ENCODE data around the gene HMGCS2. TPM values are rescaled to one million over a fixed set of nuclear protein-coding genes. Genes with fewer than 3 reads are reported as not detected.

The HMGCS2 gene
- total RNA-seq, 1 donor, result not detected

DNA sequence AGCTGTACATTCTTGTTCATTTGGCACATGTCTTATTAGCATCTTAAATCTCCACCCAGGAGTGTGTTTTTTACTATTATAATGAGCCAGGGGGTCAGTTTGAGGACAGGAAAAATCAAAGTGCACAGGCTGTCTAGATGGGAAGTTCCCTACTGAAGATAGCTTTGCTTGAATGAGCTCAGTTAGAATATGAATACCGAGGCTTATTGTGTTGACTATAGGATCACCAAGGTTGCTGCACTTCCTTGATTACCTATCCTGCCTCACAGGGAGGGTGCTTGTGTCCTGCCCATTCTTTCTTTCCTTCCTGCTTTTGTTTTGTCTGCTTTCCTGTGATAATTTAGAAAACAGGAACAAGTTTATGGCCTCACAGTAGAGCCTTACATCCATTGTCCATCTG is 40.7 kb downstream of the HMGCS2 start:
- TF ChIP-seq, protein P1, sequence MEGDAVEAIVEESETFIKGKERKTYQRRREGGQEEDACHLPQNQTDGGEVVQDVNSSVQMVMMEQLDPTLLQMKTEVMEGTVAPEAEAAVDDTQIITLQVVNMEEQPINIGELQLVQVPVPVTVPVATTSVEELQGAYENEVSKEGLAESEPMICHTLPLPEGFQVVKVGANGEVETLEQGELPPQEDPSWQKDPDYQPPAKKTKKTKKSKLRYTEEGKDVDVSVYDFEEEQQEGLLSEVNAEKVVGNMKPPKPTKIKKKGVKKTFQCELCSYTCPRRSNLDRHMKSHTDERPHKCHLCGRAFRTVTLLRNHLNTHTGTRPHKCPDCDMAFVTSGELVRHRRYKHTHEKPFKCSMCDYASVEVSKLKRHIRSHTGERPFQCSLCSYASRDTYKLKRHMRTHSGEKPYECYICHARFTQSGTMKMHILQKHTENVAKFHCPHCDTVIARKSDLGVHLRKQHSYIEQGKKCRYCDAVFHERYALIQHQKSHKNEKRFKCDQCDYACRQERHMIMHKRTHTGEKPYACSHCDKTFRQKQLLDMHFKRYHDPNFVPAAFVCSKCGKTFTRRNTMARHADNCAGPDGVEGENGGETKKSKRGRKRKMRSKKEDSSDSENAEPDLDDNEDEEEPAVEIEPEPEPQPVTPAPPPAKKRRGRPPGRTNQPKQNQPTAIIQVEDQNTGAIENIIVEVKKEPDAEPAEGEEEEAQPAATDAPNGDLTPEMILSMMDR (IDR thresholded peaks at IDR 0.05; ENCODE audit: insufficient read depth, low read depth, low read length), result no peak
- no peak for DNase-seq (ENCODE audit: low read depth)
- no peak overlapping the region for H3K4me3 ChIP-seq (ENCODE audit: low read depth, low read length)

DNA sequence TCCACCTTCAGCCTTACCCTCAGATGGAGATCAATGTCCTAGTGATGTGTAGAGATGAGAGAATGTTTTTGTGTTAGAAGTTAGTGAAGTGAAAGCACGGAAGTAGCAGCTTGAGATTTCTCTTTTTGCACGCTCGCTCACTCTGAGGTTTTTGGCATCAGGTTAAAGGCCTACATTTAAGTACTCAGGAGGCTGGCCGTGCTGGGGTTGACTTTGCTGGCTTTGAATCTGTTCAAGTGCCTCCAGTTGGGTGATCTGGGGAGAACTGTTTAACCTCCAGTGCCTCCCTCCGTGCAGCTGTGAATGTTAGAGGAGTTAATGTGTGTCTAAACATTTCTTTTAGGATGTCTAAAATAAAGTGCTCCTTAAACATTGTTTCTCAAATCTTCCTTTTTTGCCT is 43.1 kb downstream of the HMGCS2 start:
- DNase-seq (ENCODE audit: low read depth), result no peak
- TF ChIP-seq, protein P1 (IDR thresholded peaks at IDR 0.05; ENCODE audit: insufficient read depth, low read depth, low read length), result no peak
- no peak overlapping the region for H3K4me3 ChIP-seq (ENCODE audit: low read depth, low read length)

DNA sequence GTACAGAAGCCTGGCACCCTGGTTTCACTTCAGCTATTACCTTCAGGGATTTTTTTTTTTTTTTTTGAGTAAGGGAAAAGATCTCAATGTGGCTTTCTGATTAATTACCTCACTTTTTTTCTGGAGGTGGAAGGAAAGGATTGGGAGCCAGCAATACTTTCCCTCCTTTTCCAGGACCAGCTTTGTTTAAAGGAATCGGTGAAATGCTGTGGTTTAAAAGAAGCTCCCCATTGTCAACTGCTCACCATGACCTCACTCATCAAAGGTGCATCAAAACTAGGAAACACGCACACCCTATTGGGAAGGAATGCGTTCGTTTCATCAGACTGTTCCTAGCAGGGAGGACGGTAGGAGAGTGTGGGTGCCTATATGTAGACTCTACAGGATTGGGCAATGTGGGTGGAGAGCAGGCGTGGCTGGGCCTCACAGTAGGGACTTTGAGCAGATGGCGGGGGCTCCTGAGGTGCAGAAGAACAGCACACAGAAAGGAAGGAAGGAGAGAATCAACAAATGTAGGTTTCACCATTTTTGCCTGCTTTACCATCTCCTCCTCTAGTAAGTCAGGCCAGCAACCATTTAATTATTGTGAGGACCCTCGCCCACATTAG is 44.0 kb downstream of the HMGCS2 start:
- no peak for DNase-seq (ENCODE audit: low read depth)
- no peak overlapping the region for H3K4me3 ChIP-seq (ENCODE audit: low read depth, low read length)
- TF ChIP-seq, protein P1 (IDR thresholded peaks at IDR 0.05; ENCODE audit: insufficient read depth, low read depth, low read length), result no peak

DNA sequence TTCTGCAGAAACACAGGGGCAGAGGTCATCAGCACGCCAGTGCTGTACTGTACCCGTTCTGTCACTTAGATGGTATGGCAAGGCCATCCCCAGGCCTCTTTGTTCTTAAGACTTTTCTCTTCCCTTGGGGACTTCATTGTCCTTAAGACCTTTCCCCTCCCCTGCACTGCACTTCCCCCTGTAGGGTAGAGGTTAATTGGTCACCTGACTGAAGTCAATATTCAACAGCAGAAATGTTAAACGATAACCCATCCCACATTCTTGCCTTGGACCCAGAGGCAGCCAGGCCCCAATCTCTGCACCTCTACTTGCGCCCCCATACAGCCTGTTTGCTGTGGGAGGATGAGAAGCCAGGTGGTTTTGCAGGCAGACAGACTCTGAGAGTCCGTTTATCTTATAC is 46.8 kb downstream of the HMGCS2 start:
- TF ChIP-seq, protein P1 (IDR thresholded peaks at IDR 0.05; ENCODE audit: insufficient read depth, low read depth, low read length), result no peak
- DNase-seq (ENCODE audit: low read depth), result no peak
- H3K4me3 ChIP-seq (ENCODE audit: low read depth, low read length), result no peak overlapping the region

DNA sequence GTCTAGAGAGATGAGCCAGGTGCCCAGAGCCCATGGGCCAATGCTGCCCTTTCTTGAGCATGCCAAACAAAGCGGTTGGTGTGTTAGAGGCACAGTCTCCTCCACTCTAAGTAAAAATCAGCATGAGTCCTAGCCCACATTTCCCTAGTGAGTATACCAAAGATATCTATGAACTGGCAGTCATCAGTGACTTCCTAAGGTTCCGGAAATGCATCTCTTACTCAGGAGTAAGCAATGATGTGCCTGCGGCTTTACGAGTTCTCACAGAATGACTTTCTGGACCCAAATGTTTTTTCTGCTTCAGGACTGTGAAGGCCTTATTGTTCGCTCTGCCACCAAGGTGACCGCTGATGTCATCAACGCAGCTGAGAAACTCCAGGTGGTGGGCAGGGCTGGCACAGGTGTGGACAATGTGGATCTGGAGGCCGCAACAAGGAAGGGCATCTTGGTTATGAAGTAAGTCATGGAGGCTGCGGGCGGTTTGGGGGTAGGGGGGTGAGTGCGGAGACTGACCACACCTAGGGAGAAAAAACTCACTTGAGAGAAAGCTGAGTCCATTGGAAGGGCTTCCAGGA is 47.8 kb downstream of the HMGCS2 start:
- DNase-seq (ENCODE audit: low read depth), result no peak
- no peak overlapping the region for H3K4me3 ChIP-seq (ENCODE audit: low read depth, low read length)
- TF ChIP-seq, protein P1 (IDR thresholded peaks at IDR 0.05; ENCODE audit: insufficient read depth, low read depth, low read length), result no peak

DNA sequence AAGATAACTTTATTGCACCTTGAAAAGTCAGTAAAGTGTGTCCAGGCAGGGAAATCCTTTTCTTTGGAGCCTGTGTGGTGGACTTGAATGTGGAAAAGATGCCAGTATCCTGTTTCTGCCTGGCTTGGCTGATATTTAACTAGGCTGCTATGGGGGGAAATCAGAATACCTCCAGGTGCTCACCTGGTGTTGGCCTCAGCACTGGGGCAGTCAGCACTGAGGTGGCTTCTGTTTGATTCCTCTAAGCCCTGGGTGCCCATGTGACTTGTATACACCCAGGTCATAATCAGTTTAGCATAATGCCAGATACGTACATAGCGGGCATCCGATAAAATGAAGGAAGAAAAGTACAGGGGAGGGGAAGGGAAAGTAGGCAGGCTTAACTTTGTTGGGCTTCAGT is 49.7 kb downstream of the HMGCS2 start:
- no peak for DNase-seq (ENCODE audit: low read depth)
- no peak overlapping the region for H3K4me3 ChIP-seq (ENCODE audit: low read depth, low read length)
- TF ChIP-seq, protein P1 (IDR thresholded peaks at IDR 0.05; ENCODE audit: insufficient read depth, low read depth, low read length), result no peak

DNA sequence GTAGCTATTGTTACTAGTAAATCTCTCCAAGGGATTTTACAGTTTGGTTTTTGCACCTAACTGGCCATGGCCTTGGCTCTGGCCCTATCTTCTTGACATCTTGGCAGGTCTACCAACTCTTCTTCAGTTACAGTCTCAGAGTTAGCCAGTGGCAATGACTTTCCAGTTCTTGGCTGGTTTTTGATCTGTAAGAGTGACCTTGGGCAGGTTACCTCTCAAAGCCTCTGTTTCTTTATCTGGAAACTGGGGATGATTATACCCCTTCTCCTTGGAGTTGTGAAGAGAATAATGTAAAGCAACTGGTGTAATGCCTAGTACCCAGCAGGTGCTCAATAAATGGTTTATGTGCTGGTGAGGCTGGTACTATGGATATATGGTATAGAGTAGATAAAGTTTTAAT is 50.3 kb downstream of the HMGCS2 start:
- no peak for DNase-seq (ENCODE audit: low read depth)
- no peak overlapping the region for H3K4me3 ChIP-seq (ENCODE audit: low read depth, low read length)
- TF ChIP-seq, protein P1 (IDR thresholded peaks at IDR 0.05; ENCODE audit: insufficient read depth, low read depth, low read length), result no peak
